ENCODE results near the gene RAD51B. TPM values are rescaled to one million over a fixed set of nuclear protein-coding genes. Genes with fewer than 3 reads are reported as not detected.

RAD51B gene
- total RNA-seq, 1 experiment from 2014 or later, result 16.7 TPM

DNA sequence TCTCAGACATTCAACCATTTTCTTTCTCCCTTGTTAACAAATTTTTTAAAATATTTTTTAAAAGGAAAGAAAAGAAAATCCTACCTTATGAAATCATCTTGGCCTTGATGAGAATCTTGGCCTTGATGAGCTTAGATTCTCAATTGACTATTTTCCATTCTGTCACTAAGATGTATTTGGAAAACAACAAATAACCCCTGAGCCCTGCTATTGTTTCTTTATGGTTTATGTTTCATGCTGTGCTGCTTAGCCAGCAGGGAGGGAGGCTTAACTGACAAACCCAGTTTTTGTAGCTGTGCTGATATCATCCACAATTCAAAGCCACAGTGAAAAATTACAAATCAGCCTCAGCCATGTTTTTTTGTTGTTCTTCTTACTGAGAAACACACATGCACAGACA is 404.1 kb downstream of the RAD51B start:
- Histone ChIP-seq H3K14ac (ENCODE audit: insufficient read depth, low read length) (no peak overlapping the region), H2BK20ac (ENCODE audit: low read depth, low read length, poor library complexity, severe bottlenecking) (no peak overlapping the region), H2AK5ac (ENCODE audit: insufficient read length, low read length) (no peak overlapping the region), H3K9ac (ENCODE audit: extremely low read depth, insufficient read length, low read length) (no peak overlapping the region), H2BK12ac (ENCODE audit: insufficient read length, low read depth, low read length) (no peak overlapping the region), H3K79me1 (ENCODE audit: insufficient read depth, low read depth, low read length, poor library complexity, severe bottlenecking) (no peaks in the 10 kb centered on the region), H3T11ph (ENCODE audit: low read length) (no peak overlapping the region), H3K27me3 (ENCODE audit: insufficient read depth, low read length) (no peaks in the 10 kb centered on the region), H3K27ac (ENCODE audit: insufficient read length, low read depth, low read length) (no peak overlapping the region), H3K56ac (ENCODE audit: insufficient read length, low read depth, low read length) (no peak overlapping the region), H2BK120ac (ENCODE audit: low read depth, low read length, poor library complexity, severe bottlenecking) (no peak overlapping the region), H3K79me2 (ENCODE audit: insufficient read depth, low read length) (no peaks in the 10 kb centered on the region), H4K20me1 (ENCODE audit: control insufficient read depth, insufficient read depth, insufficient read length) (no peaks in the 10 kb centered on the region), H4K8ac (replicated peaks; ENCODE audit: insufficient read length, low read depth, low read length) (no peak overlapping the region), H3K23me2 (ENCODE audit: insufficient read length, low read depth, low read length, poor library complexity, severe bottlenecking) (no peaks in the 10 kb centered on the region), H3K4me1 (ENCODE audit: insufficient read depth, low read length) (no peaks in the 10 kb centered on the region; the same call in 1 of the 2 replicates), H2BK5ac (ENCODE audit: insufficient read length, low read length) (no peak overlapping the region), H4K5ac (ENCODE audit: insufficient read length, low read depth, low read length) (no peak overlapping the region), H3K4ac (ENCODE audit: low read depth, low read length) (no peak overlapping the region), H2BK15ac (ENCODE audit: low read depth, low read length) (no peak overlapping the region), H4K91ac (ENCODE audit: insufficient read length, low read depth, low read length) (no peak overlapping the region), H3K9me3 (ENCODE audit: control insufficient read depth, low read depth, low read length) (no peaks in the 10 kb centered on the region), H3K4me2 (ENCODE audit: insufficient read depth, insufficient read length, low read length) (no peak overlapping the region), H2AFZ (ENCODE audit: low read length) (no peak overlapping the region), H3K18ac (ENCODE audit: insufficient read length, low read depth, low read length) (no peak overlapping the region), H3K23ac (ENCODE audit: insufficient read length, low read depth, low read length) (no peak overlapping the region)
- TF ChIP-seq, protein P1, sequence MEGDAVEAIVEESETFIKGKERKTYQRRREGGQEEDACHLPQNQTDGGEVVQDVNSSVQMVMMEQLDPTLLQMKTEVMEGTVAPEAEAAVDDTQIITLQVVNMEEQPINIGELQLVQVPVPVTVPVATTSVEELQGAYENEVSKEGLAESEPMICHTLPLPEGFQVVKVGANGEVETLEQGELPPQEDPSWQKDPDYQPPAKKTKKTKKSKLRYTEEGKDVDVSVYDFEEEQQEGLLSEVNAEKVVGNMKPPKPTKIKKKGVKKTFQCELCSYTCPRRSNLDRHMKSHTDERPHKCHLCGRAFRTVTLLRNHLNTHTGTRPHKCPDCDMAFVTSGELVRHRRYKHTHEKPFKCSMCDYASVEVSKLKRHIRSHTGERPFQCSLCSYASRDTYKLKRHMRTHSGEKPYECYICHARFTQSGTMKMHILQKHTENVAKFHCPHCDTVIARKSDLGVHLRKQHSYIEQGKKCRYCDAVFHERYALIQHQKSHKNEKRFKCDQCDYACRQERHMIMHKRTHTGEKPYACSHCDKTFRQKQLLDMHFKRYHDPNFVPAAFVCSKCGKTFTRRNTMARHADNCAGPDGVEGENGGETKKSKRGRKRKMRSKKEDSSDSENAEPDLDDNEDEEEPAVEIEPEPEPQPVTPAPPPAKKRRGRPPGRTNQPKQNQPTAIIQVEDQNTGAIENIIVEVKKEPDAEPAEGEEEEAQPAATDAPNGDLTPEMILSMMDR (conservative IDR thresholded peaks at IDR 0.05), result no peak
- Mint-ChIP-seq H3K27ac (peak overlapping the region in 2 of 3 experiments; percentile 43 to 85; a peak in 1 of 7 replicates), H3K4me1 (peaks cover 23 to 25% of the 10 kb centered on the region in 2 experiments), H3K9me3 (no peaks in the 10 kb centered on the region; a peak in 2 of 5 replicates), H3K27me3 (ENCODE audit: low read depth) (no peaks in the 10 kb centered on the region), H3K4me3 (no peak overlapping the region), H3K36me3 (ENCODE audit: insufficient read depth in 1 of 3, low read depth in 3 of 3) (peaks cover 0 to 2% (median 0%) of the 10 kb centered on the region in 3 experiments; a peak in 2 of 7 replicates)
- DNase-seq, result no peak
